B cell (primary cell): ENCODE results near the gene GALNT17. TPM values are rescaled to one million over a fixed set of nuclear protein-coding genes. Genes with fewer than 3 reads are reported as not detected.
"Not testable (repeated sequence)": the region's sequence is repeated elsewhere in the genome, so short reads cannot be mapped to it uniquely, and the experiment has no call there.

Source experiments
- ATAC-seq: fragments of 200-7000 bp; cut with Tn5 transposase; one replicate; pipeline ENCODE4 v1.10.0; 2021; ENCODE audit warnings: low read depth, mild to moderate bottlenecking, moderate number of reproducible peaks, moderate library complexity
- CTCF ChIA-PET: fragments of 350-600 bp; sonication (Branson Sonifier 250); formaldehyde crosslinking; loops from one replicate; lab custom pipeline; 2021; ENCODE audit warnings: antibody characterized with exemption, inconsistent platforms; lab: Charles Lee
- POLR2A ChIA-PET: fragments of 350-600 bp; sonication (Branson Sonifier 250); formaldehyde crosslinking; loops from one replicate; lab custom pipeline; 2021; ENCODE audit warnings: antibody characterized with exemption; lab: Charles Lee
- DNase-seq: peaks from one replicate; pipeline ENCODE4 v3.0.0; 2013
- H2AFZ ChIP-seq: 2 replicates; pipeline ENCODE4 v1.6.1; 2012; ENCODE audit warnings: mild to moderate bottlenecking, low read depth, low read length; ENCODE audit not compliant: insufficient read depth, poor library complexity, severe bottlenecking
- H3K27ac ChIP-seq, 2 donors: 1 replicate in 1 of 2; 2 replicates in 1 of 2; pipeline ENCODE4 v1.5.1; 2012 to 2013; ENCODE audit warnings: low read length in 2 of 2, mild to moderate bottlenecking in 2 of 2, moderate library complexity in 1 of 2
- H3K27me3 ChIP-seq, 4 experiments: fragments of 200-600 bp in 1 of 4; sonication (generic) in 1 of 4; replicated peaks in 1 of 4; 1 replicate in 2 of 4; 2 replicates in 2 of 4; pipeline versions ENCODE4 v1.6.1 to v1.7.0; 2013 to 2016; ENCODE audit warnings: low read length in 3 of 4, mild to moderate bottlenecking in 2 of 4, mixed read lengths in 1 of 4, moderate library complexity in 1 of 4; ENCODE audit not compliant: insufficient read depth in 4 of 4, control insufficient read depth in 3 of 4; ENCODE audit errors: control extremely low read depth in 1 of 4
- H3K36me3 ChIP-seq, 2 experiments: replicated peaks in 1 of 2; 1 replicate in 1 of 2; 2 replicates in 1 of 2; pipeline versions ENCODE4 v1.6.1 to v1.7.1; 2013; ENCODE audit warnings: low read length in 1 of 2; ENCODE audit not compliant: insufficient read depth in 2 of 2, control insufficient read depth in 1 of 2; ENCODE audit errors: control extremely low read depth in 1 of 2, extremely low read depth in 1 of 2
- H3K4me1 ChIP-seq, 2 donors: fragments of 200-600 bp in 1 of 2; sonication (generic) in 1 of 2; 1 replicate in 1 of 2; 2 replicates in 1 of 2; pipeline versions ENCODE4 v1.5.1 to v1.6.1; 2013 to 2017; ENCODE audit warnings: low read length in 2 of 2; ENCODE audit not compliant: control insufficient read depth in 2 of 2, insufficient read depth in 2 of 2
- H3K4me2 ChIP-seq: replicated peaks from 2 replicates; pipeline ENCODE3; 2012; ENCODE audit warnings: mild to moderate bottlenecking, low read depth, low read length; ENCODE audit not compliant: poor library complexity, severe bottlenecking
- H3K4me3 ChIP-seq, 5 experiments: fragments of 200-600 bp in 1 of 5; sonication (generic) in 1 of 5; 1 replicate in 3 of 5; 2 replicates in 2 of 5; pipeline versions ENCODE4 v1.5.1 to v1.7.0; 2011 to 2016; ENCODE audit warnings: low read length in 4 of 5, mild to moderate bottlenecking in 4 of 5, low read depth in 2 of 5, control low read depth in 1 of 5, moderate library complexity in 1 of 5; ENCODE audit not compliant: insufficient read depth in 1 of 5; ENCODE audit errors: control extremely low read depth in 1 of 5, extremely low read depth in 1 of 5
- H3K79me2 ChIP-seq: fragments of 200-600 bp; sonication (generic); one replicate; pipeline ENCODE4 v1.6.0; 2016; ENCODE audit warnings: low read length; ENCODE audit not compliant: control insufficient read depth, insufficient read depth
- H3K9ac ChIP-seq: fragments of 200-600 bp; sonication (generic); 2 replicates; pipeline ENCODE4 v1.6.1; 2017; ENCODE audit warnings: mild to moderate bottlenecking, low read length, moderate library complexity
- H3K9me3 ChIP-seq, 3 donors: one replicate each; pipeline versions ENCODE4 v1.6.1 to v1.7.1; 2013; ENCODE audit warnings: low read length in 2 of 3; ENCODE audit not compliant: control insufficient read depth in 2 of 3, insufficient read depth in 1 of 3; ENCODE audit errors: control extremely low read depth in 1 of 3
- H4K20me1 ChIP-seq: 2 replicates; pipeline ENCODE4 v1.6.0; 2012; ENCODE audit warnings: mild to moderate bottlenecking, low read length; ENCODE audit not compliant: insufficient read depth, control insufficient read depth, poor library complexity, severe bottlenecking
- H3K27ac Mint-ChIP-seq: one replicate; pipeline ENCODE4 v1.8.0; 2021; ENCODE audit warnings: mixed read lengths
- H3K27me3 Mint-ChIP-seq: one replicate; pipeline ENCODE4 v1.8.0; 2021; ENCODE audit warnings: mixed read lengths
- H3K4me1 Mint-ChIP-seq: one replicate; pipeline ENCODE4 v1.8.0; 2021; ENCODE audit warnings: mixed read lengths
- H3K4me3 Mint-ChIP-seq: one replicate; pipeline ENCODE4 v1.8.0; 2021; ENCODE audit warnings: mixed read lengths
- H3K9me3 Mint-ChIP-seq: one replicate; pipeline ENCODE4 v1.8.0; 2022; ENCODE audit warnings: mixed read lengths; ENCODE audit not compliant: insufficient read depth
- EZH2 ChIP-seq: IDR thresholded peaks from 2 replicates; pipeline ENCODE4 v1.6.1; 2012; ENCODE audit warnings: borderline replicate concordance, low read depth, mild to moderate bottlenecking, moderate library complexity, low read length; ENCODE audit not compliant: insufficient read depth, poor library complexity, severe bottlenecking
- WGBS: methylation state at CpG from one replicate; pipeline ENCODE4 v1.1.5; 2013; ENCODE audit warnings: missing lambda C conversion rate; ENCODE audit not compliant: insufficient coverage; 5-methylcytosine and 5-hydroxymethylcytosine counted together
- intact Hi-C: fragments of 100-400 bp; cut with micrococcal nuclease; formaldehyde crosslinking; loops from one replicate; pipeline ENCODE4 v1.10.0; 2022
- polyA plus RNA-seq: library from polyadenylated mRNA; depleted of rRNA; stranded (reverse); fragments of >200 nt; gene quantifications from 2 replicates; pipeline ENCODE4 v1.2.3, GENCODE V29; 2012
- total RNA-seq, 2 donors: library from RNA; stranded (reverse); fragments of 120-200 nt in 1 of 2; gene quantifications; 1 replicate in 1 of 2; 2 replicates in 1 of 2; pipeline versions ENCODE4 v1.2.3 to v1.2.4, GENCODE V29; 2013 to 2022
- TF ChIP-seq, protein P1 (sequence below): fragments of 200-600 bp; IDR thresholded peaks from one replicate; pipeline ENCODE4 v1.8.0; 2022; ENCODE audit warnings: antibody characterized with exemption, mild to moderate bottlenecking

GALNT17 gene
- total and polyA plus RNA-seq, 2 donors (not counting 1 experiment from before 2014, with no cell fraction given), result not detected

GRCh38 chr7:71735961-71736556 lies 604.1 kb downstream of the GALNT17 start:
- Histone ChIP-seq H3K9me3 (peaks cover 0 to 5% (median 0%) of the 10 kb centered on the region in 3 donors), H4K20me1 (no peaks in the 10 kb centered on the region), H3K27ac (no peak overlapping the region), H3K9ac (no peak overlapping the region), H3K4me3 (no peak overlapping the region), H2AFZ (no peak overlapping the region), H3K4me1 (peaks cover 0 to 5% of the 10 kb centered on the region in 2 donors), H3K36me3 (no peaks in the 10 kb centered on the region), H3K27me3 (peaks cover 0 to 6% (median 0%) of the 10 kb centered on the region in 4 experiments), H3K79me2 (no peaks in the 10 kb centered on the region), H3K4me2 (no peak overlapping the region)
- Mint-ChIP-seq H3K27ac (no peak overlapping the region), H3K4me3 (no peak overlapping the region), H3K27me3 (peaks cover 4% of the 10 kb centered on the region), H3K9me3 (no peaks in the 10 kb centered on the region), H3K4me1 (no peaks in the 10 kb centered on the region)
- ATAC-seq (no peak), DNase-seq (peak; percentile 49)
- 46% methylated on average over 6 of the region's 7 CpGs for WGBS
- intact Hi-C loops, result no loop called here
- TF ChIP-seq, protein P1, sequence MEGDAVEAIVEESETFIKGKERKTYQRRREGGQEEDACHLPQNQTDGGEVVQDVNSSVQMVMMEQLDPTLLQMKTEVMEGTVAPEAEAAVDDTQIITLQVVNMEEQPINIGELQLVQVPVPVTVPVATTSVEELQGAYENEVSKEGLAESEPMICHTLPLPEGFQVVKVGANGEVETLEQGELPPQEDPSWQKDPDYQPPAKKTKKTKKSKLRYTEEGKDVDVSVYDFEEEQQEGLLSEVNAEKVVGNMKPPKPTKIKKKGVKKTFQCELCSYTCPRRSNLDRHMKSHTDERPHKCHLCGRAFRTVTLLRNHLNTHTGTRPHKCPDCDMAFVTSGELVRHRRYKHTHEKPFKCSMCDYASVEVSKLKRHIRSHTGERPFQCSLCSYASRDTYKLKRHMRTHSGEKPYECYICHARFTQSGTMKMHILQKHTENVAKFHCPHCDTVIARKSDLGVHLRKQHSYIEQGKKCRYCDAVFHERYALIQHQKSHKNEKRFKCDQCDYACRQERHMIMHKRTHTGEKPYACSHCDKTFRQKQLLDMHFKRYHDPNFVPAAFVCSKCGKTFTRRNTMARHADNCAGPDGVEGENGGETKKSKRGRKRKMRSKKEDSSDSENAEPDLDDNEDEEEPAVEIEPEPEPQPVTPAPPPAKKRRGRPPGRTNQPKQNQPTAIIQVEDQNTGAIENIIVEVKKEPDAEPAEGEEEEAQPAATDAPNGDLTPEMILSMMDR, result peak; percentile 81
- TF ChIP-seq EZH2, result no peak
- POLR2A ChIA-PET, result no interaction called here
- CTCF ChIA-PET, result interaction anchor here (1.0 to 1.9 kb wide), 4 partner anchors 13 to 907 kb away, joined by 3 to 6 read pairs (median 4); no protein-coding TSS in a partner anchor

- H3K27ac ChIP-seq, H3K9ac ChIP-seq, H2AFZ ChIP-seq, H3K4me2 ChIP-seq, H3K4me3 Mint-ChIP-seq, H3K27me3 ChIP-seq, H3K27me3 Mint-ChIP-seq, H3K4me1 Mint-ChIP-seq, H3K4me3 ChIP-seq, H3K79me2 ChIP-seq, intact Hi-C loops, H3K27ac Mint-ChIP-seq, H3K9me3 Mint-ChIP-seq, H3K36me3 ChIP-seq, DNase-seq, H3K4me1 ChIP-seq, ATAC-seq, POLR2A ChIA-PET, H3K9me3 ChIP-seq, H4K20me1 ChIP-seq: not testable (repeated sequence)
- CTCF ChIA-PET, result interaction anchor here (2.0 kb wide), 1 partner anchor 14 kb away, joined by 4 read pairs; no protein-coding TSS in a partner anchor
- WGBS, result 92% methylated on average over 25 of the region's 42 CpGs
Observed at GRCh38 chr7:71737931-71738540, 606.1 kb downstream of the GALNT17 start.
